HCT116 (cell line): ENCODE data around the gene KRT1.

ENCODE experiments used
- CEBPB ChIP-seq: IDR thresholded peaks from 2 replicates; pipeline ENCODE4 v1.6.1; 2012; ENCODE audit warnings: low read depth
- EGR1 ChIP-seq: IDR thresholded peaks from 2 replicates; pipeline ENCODE4 v1.6.1; 2012; ENCODE audit warnings: low read depth
- ELF1 ChIP-seq: IDR thresholded peaks from 2 replicates; pipeline ENCODE4 v1.6.1; 2012; ENCODE audit warnings: low read depth, borderline replicate concordance
- EZH2 ChIP-seq: fragments of 200-600 bp; sonication (generic); IDR thresholded peaks from 2 replicates; pipeline ENCODE4 v1.6.1; 2017; ENCODE audit warnings: antibody characterized with exemption, mixed run types
- POLR2A ChIP-seq: IDR thresholded peaks from 2 replicates; pipeline ENCODE4 v1.7.0; 2011; ENCODE audit warnings: borderline replicate concordance; ENCODE audit not compliant: insufficient read depth, insufficient read length; ENCODE audit errors: extremely low read depth
- SIN3A ChIP-seq: IDR thresholded peaks from 2 replicates; pipeline ENCODE4 v1.6.1; 2012; ENCODE audit warnings: low read depth
- YY1 ChIP-seq: IDR thresholded peaks from 2 replicates; pipeline ENCODE4 v1.6.1; 2011; ENCODE audit warnings: low read length, low read depth, moderate library complexity, mild to moderate bottlenecking; ENCODE audit not compliant: insufficient replicate concordance; ENCODE audit errors: extremely low read depth
- TF ChIP-seq, protein P1 (sequence below), 3 experiments: fragments of 200-600 bp in 1 of 3; sonication (generic) in 1 of 3; IDR thresholded peaks in 2 of 3; conservative IDR thresholded peaks in 1 of 3; 2 replicates each; pipeline ENCODE4 v1.5.1; 2012 to 2017; ENCODE audit warnings: low read depth in 2 of 3, low read length in 2 of 3, antibody characterized with exemption in 1 of 3, borderline replicate concordance in 1 of 3, control low read depth in 1 of 3, mild to moderate bottlenecking in 1 of 3, mixed read lengths in 1 of 3, mixed run types in 1 of 3, moderate library complexity in 1 of 3; ENCODE audit not compliant: insufficient read depth in 1 of 3
- TF ChIP-seq, protein P2 (sequence below): IDR thresholded peaks from 2 replicates; pipeline ENCODE4 v1.6.1; 2012; ENCODE audit warnings: low read depth
- TF ChIP-seq, protein P3 (sequence below): IDR thresholded peaks from 2 replicates; pipeline ENCODE4 v1.6.1; 2012

DNA sequence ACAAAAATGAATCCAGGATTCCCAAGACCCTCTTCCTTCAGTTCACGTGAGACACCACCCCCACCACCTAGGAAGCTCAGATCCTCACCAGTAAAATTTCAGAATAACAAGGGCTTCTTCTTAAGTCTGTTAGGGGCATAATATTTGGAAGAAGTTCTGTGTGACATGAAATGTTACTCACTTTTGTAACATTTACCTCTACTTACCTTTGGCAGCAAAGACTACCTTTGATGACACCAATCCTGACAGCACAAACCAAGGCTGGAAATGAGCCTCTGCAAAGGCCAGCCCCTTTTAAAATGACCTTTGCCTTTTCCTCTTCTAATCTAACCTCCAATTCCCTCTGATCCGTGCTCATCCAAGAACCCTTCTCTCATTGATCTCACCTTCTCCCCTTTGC is 42.5 kb upstream of the KRT1 start:
- TF ChIP-seq POLR2A (no peak), YY1 (no peak), SIN3A (no peak), EGR1 (no peak), EZH2 (no peak), ELF1 (no peak), CEBPB (no peak)
- TF ChIP-seq, protein P1, sequence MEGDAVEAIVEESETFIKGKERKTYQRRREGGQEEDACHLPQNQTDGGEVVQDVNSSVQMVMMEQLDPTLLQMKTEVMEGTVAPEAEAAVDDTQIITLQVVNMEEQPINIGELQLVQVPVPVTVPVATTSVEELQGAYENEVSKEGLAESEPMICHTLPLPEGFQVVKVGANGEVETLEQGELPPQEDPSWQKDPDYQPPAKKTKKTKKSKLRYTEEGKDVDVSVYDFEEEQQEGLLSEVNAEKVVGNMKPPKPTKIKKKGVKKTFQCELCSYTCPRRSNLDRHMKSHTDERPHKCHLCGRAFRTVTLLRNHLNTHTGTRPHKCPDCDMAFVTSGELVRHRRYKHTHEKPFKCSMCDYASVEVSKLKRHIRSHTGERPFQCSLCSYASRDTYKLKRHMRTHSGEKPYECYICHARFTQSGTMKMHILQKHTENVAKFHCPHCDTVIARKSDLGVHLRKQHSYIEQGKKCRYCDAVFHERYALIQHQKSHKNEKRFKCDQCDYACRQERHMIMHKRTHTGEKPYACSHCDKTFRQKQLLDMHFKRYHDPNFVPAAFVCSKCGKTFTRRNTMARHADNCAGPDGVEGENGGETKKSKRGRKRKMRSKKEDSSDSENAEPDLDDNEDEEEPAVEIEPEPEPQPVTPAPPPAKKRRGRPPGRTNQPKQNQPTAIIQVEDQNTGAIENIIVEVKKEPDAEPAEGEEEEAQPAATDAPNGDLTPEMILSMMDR (IDR thresholded peaks at IDR 0.05 in 2 of 3, conservative IDR thresholded peaks at IDR 0.05 in 1 of 3; ENCODE audit: borderline replicate concordance in 1 of 3, insufficient read depth in 1 of 3, low read depth in 2 of 3, low read length in 2 of 3), result no peak
- TF ChIP-seq, protein P2, sequence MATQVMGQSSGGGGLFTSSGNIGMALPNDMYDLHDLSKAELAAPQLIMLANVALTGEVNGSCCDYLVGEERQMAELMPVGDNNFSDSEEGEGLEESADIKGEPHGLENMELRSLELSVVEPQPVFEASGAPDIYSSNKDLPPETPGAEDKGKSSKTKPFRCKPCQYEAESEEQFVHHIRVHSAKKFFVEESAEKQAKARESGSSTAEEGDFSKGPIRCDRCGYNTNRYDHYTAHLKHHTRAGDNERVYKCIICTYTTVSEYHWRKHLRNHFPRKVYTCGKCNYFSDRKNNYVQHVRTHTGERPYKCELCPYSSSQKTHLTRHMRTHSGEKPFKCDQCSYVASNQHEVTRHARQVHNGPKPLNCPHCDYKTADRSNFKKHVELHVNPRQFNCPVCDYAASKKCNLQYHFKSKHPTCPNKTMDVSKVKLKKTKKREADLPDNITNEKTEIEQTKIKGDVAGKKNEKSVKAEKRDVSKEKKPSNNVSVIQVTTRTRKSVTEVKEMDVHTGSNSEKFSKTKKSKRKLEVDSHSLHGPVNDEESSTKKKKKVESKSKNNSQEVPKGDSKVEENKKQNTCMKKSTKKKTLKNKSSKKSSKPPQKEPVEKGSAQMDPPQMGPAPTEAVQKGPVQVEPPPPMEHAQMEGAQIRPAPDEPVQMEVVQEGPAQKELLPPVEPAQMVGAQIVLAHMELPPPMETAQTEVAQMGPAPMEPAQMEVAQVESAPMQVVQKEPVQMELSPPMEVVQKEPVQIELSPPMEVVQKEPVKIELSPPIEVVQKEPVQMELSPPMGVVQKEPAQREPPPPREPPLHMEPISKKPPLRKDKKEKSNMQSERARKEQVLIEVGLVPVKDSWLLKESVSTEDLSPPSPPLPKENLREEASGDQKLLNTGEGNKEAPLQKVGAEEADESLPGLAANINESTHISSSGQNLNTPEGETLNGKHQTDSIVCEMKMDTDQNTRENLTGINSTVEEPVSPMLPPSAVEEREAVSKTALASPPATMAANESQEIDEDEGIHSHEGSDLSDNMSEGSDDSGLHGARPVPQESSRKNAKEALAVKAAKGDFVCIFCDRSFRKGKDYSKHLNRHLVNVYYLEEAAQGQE, result no peak
- TF ChIP-seq, protein P3, sequence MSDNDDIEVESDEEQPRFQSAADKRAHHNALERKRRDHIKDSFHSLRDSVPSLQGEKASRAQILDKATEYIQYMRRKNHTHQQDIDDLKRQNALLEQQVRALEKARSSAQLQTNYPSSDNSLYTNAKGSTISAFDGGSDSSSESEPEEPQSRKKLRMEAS, result no peak
